NT2/D1 (cell line): ENCODE measurements around the gene EXOC6.

ENCODE experiments used
- SUZ12 ChIP-seq: IDR thresholded peaks from 2 replicates; pipeline ENCODE4 v1.6.1; 2011; ENCODE audit not compliant: insufficient read length, insufficient read depth; ENCODE audit errors: extremely low read depth
- YY1 ChIP-seq: IDR thresholded peaks from 2 replicates; pipeline ENCODE4 v1.6.1; 2011; ENCODE audit not compliant: insufficient read length, insufficient read depth
- ZNF274 ChIP-seq: IDR thresholded peaks from 2 replicates; pipeline ENCODE4 v1.6.1; 2011; ENCODE audit warnings: mild to moderate bottlenecking, low read depth, low read length

DNA sequence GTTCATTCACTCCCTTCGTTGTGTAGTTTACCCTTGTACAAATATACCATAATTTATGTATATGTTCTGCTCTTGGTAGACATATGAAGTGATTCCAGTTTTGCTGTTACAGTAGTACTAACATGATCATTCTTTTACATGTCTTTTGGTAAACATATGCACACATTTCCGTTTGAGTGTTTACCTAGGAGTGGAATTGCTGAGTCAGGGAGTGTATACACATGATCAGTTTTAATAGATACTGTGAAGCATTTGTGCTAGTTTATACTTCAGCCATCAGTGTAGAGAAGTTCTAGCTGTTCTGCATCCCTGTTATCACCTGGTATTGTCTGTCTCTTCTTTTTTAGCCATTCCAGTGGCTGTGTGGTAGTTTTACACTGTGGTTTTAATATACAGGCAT, 177.8 kb downstream of the EXOC6 start:
- TF ChIP-seq YY1 (no peak), SUZ12 (no peak), ZNF274 (no peak)
